HFF-Myc (cell line): ENCODE measurements around the gene PUM2.

Source experiments
- DNase-seq: peaks from one replicate; pipeline ENCODE4 v3.0.0-alpha.2; 2011; ENCODE audit warnings: low read depth; ENCODE audit errors: extremely low read depth
- H3K4me3 ChIP-seq: replicated peaks from 2 replicates; pipeline ENCODE4 v1.5.1; 2011; ENCODE audit warnings: low read depth, mild to moderate bottlenecking, control low read depth, low read length
- TF ChIP-seq, protein P1 (sequence below): IDR thresholded peaks from 2 replicates; pipeline ENCODE4 v1.5.1; 2012; ENCODE audit warnings: mild to moderate bottlenecking, low read depth, low read length, control low read depth; ENCODE audit errors: missing control alignments

Gene PUM2

DNA sequence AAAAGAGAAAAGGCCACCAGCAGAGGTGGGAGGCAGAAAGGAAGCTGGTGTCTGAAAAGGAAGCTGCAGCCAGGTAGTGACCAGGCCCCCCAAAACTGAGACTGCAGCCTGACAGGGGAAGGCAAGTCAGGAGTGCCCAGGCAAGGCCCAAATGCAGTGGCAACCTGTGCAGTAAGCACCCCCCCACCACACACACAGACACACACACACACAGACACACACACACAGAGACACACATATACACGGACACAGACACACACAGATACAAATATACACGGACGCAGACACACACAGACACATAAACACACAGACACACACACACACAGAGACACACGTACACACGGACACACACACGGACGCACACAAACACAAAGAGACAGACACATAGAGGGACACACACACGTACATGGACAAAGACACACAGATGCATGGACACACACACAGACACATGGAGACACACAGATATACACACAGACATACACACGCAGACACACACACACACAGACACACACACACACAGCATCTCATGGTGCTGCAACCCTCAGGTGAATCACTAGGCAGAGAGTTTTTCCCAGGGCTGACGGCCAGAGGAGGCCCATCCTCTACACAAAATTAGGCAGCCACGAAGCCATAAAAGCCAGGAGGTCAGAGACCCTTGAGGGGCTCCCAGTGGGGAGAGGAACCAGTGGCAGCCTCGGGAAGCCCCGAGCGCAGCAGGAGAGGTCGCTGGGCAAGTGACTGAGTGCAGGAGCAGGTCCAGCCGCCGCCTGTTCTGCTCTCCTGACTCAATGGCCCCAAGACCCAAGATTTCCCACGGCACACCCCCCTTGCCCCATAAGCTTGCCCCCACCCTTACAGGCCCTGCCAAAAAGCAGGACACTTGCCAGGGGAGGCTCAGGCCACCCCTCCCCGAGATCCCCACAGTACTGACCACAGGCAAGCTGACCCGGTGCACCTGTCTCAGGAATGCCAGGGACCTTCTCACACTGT, 132.0 kb downstream of the PUM2 start:
- no peak overlapping the region for H3K4me3 ChIP-seq
- TF ChIP-seq, protein P1, sequence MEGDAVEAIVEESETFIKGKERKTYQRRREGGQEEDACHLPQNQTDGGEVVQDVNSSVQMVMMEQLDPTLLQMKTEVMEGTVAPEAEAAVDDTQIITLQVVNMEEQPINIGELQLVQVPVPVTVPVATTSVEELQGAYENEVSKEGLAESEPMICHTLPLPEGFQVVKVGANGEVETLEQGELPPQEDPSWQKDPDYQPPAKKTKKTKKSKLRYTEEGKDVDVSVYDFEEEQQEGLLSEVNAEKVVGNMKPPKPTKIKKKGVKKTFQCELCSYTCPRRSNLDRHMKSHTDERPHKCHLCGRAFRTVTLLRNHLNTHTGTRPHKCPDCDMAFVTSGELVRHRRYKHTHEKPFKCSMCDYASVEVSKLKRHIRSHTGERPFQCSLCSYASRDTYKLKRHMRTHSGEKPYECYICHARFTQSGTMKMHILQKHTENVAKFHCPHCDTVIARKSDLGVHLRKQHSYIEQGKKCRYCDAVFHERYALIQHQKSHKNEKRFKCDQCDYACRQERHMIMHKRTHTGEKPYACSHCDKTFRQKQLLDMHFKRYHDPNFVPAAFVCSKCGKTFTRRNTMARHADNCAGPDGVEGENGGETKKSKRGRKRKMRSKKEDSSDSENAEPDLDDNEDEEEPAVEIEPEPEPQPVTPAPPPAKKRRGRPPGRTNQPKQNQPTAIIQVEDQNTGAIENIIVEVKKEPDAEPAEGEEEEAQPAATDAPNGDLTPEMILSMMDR = no peak
- DNase-seq = no peak

DNA sequence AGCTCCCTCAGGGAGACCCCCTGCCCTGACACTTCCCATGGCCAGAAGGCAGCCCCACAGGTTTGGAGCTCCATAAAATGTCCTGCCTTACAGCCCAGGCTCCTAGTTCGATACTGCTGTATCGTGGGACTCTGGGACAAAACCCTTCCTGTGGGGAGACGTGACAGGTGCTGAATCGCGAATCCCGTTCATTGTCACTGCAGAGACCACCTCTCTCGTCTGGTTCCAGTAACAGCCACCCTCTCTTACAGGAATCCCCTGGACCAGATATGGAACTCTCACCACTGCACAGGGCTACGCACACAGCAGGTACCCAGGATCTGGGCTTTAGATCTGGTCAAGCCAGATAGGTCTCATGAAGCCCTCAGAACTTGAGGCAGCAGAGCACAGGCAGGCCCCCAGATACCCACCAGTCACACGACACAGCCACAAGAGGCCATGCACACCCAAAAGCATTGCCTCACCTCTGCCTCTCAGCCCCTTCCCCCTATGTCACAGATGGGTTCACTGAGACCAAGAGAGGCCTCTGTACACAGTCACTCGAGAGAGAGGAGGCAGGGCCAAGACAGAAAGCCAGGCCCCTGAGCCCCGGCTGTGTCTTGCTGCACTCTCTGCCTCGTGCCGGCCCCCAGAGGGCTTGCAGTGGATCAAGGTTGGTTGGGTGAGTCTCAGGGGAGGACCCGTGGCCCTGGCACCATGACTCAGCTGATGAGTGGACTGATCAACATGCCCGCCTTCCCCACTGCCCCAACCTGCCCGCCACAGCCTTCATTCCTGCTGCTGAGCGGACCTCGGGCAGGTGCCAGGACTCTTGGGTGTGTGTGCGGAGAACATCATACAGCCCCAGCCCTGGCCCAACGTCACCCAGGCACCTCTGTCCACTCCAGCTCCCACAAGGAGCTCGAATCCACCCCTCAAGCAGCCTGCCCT, 133.3 kb downstream of the PUM2 start:
- TF ChIP-seq, protein P1 = no peak
- no peak overlapping the region for H3K4me3 ChIP-seq
- no peak for DNase-seq

DNA sequence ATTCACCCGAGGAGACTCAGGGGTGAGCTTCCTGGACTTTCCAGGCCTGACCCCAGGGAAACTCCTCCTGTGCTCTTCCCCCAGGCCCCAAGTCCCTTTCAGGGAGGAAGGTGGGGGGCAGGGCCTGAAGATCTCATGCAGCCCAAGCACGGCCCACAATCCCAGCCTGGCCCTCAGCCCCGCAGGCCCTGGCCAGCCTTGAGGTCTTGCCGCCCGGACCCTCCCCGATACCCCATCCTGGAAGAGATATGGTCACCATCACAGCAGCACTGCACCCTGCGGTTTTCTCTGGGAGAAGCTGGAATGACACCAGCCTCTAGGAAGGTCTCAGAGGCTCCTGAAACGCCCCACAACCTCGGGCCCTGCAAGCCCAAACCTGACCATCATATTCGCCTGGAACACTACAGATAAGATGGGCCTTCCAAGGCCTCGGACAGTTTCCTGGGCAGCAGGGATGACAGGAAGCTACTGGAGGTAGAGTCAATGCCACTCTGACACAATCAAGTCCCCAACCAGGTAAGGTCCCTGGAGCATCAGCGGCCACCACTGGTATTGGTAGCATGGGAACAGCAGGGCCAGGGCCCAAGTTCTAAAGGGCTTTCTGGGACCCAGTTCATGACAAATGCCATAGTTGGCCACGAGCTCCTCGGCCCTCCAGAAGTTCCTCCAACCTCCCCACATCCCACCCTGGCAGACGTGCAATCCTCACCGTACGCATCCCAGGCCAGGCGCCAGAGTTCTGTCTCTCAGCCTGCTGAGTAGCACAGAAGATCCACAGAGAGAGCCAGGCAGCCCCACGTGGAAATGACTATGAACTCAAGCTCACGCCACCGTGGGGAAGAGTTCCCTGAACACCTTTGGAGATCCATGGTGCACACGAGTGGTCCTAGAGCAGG, 134.3 kb downstream of the PUM2 start:
- TF ChIP-seq, protein P1 = no peak
- no peak for DNase-seq

DNA sequence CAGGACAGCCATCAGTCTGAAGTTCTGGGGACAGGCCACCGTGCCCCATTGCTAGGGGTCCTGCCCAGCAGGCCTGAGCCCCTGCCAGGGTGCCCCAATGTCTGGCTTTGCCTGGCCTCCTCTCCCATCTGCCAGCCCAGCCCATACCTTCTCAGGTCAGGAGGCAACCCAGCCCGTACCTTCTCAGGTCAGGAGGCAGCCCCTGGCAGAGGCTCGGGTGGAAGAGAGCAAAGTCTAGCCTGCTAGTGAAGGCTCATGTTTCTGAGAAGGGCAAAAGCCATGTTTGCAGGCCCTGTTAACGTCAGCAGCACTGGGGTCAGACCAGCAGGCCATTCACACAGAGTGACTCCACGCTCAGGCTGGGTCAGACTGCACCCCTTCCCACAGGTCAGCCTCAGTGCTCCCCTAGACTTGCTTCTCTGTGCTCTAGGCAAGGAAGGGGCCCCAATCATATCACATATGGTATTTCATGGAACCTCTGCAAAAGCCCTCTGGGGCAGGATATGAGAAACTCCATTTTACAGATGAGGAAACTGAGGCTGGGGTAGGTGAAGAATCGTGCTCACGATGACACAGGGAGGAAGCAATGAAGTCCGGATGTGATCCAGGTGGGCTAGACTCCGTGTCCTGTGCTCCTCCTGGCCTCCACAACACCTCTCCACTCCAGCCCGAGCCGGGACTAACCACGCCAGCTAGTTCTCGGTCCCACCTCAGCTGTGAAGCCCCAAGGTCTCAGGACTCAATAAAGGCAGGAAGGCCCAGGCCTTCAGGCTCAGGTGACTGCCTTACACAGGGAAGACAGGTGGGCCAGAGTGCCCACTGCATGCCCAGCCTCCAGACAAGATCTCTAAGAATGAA, 135.2 kb downstream of the PUM2 start:
- DNase-seq = no peak
- H3K4me3 ChIP-seq = no peak overlapping the region
- TF ChIP-seq, protein P1 = no peak

More for the DNA sequence above, 134.3 kb downstream of the PUM2 start:
- no peak overlapping the region for H3K4me3 ChIP-seq

DNA sequence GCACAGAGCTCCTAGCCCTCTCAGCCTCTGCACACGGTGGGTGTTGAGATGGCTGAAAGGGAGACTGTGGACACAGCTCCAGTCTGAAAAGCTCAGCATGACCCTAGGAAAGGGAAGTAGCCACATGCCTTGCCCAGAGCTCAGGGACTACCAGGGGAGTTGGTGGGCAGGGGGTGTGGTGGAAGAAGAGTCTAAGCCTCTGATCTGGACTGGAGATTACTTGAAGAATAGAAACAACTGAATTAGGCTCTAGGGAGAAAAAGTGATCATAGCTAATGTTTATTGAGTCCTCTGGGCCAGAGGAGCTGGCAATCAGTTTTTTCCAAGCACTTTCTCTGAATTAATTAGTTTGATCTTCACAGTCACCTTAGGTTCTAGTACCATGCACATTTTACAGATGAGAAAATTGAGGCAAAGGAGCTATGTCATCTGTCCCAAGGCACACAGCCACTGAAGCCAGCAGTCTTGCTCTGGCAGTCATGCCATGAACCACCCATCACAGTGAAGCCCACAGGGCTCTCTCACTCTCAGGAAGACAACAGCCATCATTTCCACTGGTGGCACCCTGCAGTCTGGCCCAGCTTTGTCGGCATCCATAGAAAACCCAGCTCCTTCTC, 136.0 kb downstream of the PUM2 start:
- TF ChIP-seq, protein P1 = no peak
- H3K4me3 ChIP-seq = no peak overlapping the region
- DNase-seq = no peak
